NB4 (cell line): ENCODE measurements around the gene INSC.

Experiments
- CTCF ChIP-seq: IDR thresholded peaks from one replicate; pipeline ENCODE4 v1.5.1; 2012; ENCODE audit warnings: low read depth, low read length
- MYC ChIP-seq: IDR thresholded peaks from 2 replicates; pipeline ENCODE4 v1.6.1; 2011; ENCODE audit warnings: low read depth, low read length
- POLR2A ChIP-seq: IDR thresholded peaks from 2 replicates; pipeline ENCODE4 v1.6.1; 2011; ENCODE audit warnings: mild to moderate bottlenecking; ENCODE audit not compliant: insufficient read length; ENCODE audit errors: extremely low read depth
- TF ChIP-seq, protein P1 (sequence below): IDR thresholded peaks from 2 replicates; pipeline ENCODE4 v1.6.1; 2011; ENCODE audit warnings: low read depth, low read length

GRCh38 chr11:15258433-15259165, 143.9 kb downstream of the INSC start:
- TF ChIP-seq CTCF (no peak), POLR2A (no peak), MYC (no peak)
- TF ChIP-seq, protein P1, sequence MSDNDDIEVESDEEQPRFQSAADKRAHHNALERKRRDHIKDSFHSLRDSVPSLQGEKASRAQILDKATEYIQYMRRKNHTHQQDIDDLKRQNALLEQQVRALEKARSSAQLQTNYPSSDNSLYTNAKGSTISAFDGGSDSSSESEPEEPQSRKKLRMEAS = no peak
